HG03565 (cell line): ENCODE data around the gene SMIM22.
A peak's percentile ranks its signal among the peaks of the same experiment; 100 is the strongest.
"Not testable (repeated sequence)": the region's sequence is repeated elsewhere in the genome, so short reads cannot be mapped to it uniquely, and the experiment has no call there.

Experiments
- ATAC-seq: cut with Tn5 transposase; IDR thresholded peaks from one replicate; pipeline ENCODE4 v1.9.1; 2021; ENCODE audit warnings: mild to moderate bottlenecking, moderate library complexity; ENCODE audit not compliant: unreplicated experiment

The SMIM22 gene

DNA sequence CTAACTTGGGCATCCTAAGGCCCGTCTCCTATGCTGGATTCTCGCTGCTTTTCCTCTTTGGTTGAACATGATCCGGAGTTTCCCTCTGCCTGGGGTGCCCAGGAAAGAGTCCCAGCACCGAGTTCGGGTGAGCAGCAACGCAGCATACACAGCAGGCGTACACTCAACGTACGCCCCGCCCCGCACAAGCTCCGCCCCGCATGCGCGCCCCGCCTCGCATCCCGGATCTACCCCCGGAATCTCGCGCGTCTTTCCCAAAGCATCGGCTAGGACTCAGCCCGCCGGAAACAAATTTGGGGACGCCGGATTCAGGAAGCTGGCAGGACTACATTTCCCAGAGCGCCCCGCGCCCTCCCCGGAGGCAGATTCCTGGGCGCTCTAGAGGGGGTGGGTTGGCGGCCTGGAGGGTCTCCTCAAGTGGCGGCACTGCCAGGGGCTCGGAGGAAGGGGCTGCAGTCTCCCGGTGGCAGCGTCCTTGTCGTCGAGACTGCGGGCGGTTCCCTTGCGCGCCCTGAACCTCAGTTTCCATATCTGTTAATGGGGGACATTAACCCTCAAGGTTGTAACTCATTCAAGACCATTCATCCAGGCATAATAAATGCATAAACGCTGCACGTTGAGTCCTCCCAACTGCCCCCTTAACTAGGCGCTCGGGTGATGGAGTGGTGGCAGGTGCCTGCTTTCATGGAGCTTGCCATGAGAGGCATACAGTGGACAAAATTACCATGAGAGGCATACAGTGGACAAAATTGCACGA, 26.4 kb upstream of the SMIM22 start:
- ATAC-seq = peak; percentile 45

DNA sequence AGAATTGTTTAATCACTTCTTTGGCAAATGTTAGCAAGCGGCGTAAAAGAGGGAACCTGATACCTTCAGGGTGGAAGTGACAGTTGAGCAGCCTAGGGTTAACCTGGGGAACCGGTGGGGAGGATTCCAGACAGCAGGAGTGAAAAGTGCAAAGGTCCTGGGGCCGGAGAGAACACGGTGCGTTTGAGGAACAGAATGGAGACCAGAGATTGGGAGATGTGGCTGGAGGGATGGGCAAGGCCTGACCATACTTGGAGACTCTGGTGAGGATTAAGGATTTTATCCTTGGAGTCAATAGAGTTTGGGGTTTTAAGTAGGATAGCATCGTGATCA, 25.9 kb upstream of the SMIM22 start:
- no peak for ATAC-seq

DNA sequence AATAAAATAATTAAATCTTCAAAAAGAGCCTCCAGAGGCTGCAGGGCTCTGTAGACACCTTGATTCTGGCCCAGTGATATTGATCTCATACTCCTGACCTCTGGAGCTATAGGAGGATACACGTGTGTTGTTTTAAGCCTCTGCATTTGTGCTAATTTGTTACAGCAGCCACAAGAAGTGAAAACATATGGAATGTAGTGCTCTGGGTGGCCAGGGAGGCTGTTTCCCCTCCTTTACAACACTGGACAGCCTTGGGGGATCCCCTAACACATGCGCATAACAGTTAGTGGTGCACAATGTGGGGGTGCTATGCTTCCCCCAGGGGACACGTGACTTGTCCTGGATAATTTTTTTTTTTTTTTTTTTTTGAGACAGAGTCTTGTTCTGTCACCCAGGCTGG, 23.5 kb upstream of the SMIM22 start:
- no peak for ATAC-seq

- ATAC-seq = no peak
These were observed 22.8 kb upstream of the SMIM22 start for GRCh38 chr16:4772351-4772750.

- no peak for ATAC-seq
These were observed 20.2 kb upstream of the SMIM22 start for GRCh38 chr16:4775005-4775404.

DNA sequence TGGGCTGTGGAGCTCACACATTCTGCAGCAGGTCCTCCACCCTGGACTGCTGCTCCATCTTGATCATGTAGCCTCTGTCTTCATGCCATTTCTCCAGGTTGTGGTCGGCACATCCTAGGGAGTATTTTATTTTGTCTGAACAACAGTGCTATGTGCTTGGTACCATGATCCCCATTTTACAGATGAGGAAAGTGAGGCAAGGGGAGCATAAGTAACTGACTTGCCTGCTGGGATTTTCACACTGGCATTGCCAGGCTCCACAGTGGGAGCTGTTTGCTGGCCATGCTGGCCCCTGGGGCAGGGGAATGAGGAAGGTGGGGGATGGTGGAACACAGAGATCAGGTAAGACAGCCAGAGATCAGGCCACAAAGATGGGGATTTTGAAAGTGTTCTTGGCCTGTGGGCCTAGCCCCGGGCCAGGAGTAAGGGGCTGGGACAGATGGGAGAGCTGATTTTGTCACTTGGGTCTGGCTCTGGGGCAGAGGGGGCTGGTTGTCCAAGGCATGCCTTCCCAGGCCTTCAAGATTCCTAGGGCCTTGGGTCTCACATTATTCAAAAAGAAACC, 18.9 kb upstream of the SMIM22 start:
- ATAC-seq = no peak

- ATAC-seq = no peak
These were observed 17.7 kb upstream of the SMIM22 start for GRCh38 chr16:4777339-4778049.

DNA sequence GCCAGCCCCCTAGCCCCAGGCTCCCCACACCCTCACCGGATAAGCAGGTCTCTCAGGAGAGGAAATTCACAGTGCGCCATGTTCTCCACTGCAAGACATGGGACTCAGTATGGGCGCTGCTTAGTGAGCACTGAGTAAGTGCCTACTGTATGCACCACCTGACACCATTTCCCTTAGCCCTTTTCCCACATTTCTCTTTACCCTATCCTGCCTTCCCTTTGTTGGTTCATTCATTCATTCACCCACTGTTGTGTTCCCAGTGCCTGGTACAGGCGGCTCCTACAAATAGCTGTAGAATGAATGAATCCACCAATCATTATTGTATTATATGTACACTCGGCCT, 17.1 kb upstream of the SMIM22 start:
- ATAC-seq = no peak

DNA sequence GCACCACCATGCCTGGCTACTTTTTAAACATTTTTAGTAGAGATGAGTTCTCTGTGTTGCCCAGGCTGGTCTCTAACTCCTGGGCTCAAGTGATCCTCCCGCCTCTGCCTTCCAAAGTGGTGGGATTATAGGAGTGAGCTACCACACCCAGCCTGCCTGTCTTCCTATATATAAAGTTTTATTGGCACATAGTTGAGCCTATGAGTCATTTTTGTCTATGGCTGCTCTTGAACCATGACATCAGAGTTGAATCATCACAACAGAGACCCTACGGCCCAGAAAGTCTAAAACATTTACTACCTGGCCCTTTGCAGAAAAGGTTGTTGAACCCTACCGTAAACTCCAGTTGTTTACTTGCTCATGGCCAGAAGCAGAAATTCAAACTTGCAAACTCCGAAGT, 14.9 kb upstream of the SMIM22 start:
- no peak for ATAC-seq

GRCh38 chr16:4783251-4783950, 11.8 kb upstream of the SMIM22 start:
- no peak for ATAC-seq

DNA sequence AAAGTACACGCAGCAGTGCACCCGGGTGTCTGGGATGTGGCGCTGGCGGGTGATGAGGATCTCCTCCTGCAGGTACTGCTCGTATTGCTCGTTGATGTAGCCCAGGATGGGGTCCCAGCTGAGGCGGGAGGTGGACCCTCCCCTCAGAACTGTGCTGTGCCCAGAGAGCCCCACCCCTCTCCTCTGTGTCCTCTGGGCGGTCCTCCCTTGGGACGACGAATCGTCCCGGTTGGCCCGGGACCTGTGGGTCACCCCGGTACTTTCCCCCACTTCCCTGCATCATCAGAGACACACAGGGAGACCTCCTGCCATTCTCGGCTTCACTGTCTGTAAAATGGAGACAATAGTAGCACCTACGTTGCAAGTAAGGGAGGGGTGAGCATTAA, 11.2 kb upstream of the SMIM22 start:
- ATAC-seq = no peak

GRCh38 chr16:4784444-4784987, 10.7 kb upstream of the SMIM22 start:
- ATAC-seq = not testable (repeated sequence)

- no peak for ATAC-seq
These were observed 9.3 kb upstream of the SMIM22 start for GRCh38 chr16:4785758-4786433.

DNA sequence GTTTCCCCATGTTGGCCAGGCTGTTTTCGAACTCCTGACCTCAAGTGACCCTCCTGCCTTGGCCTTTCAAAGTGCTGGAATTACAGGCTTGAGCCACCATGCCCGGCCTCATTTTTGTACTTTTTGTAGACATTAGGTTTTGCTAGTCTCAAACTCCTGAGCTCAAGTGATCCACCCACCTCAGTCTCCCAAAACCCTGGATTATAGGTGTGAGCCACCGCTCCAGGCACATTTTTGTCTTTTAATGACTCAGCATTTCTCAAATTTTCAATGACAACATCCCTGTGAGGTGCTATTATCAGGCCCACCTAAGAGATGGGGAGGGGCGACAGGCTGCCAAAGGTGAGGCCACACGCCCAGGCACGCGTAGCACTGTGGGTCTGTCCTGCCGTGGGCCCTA, 8.1 kb upstream of the SMIM22 start:
- no peak for ATAC-seq

DNA sequence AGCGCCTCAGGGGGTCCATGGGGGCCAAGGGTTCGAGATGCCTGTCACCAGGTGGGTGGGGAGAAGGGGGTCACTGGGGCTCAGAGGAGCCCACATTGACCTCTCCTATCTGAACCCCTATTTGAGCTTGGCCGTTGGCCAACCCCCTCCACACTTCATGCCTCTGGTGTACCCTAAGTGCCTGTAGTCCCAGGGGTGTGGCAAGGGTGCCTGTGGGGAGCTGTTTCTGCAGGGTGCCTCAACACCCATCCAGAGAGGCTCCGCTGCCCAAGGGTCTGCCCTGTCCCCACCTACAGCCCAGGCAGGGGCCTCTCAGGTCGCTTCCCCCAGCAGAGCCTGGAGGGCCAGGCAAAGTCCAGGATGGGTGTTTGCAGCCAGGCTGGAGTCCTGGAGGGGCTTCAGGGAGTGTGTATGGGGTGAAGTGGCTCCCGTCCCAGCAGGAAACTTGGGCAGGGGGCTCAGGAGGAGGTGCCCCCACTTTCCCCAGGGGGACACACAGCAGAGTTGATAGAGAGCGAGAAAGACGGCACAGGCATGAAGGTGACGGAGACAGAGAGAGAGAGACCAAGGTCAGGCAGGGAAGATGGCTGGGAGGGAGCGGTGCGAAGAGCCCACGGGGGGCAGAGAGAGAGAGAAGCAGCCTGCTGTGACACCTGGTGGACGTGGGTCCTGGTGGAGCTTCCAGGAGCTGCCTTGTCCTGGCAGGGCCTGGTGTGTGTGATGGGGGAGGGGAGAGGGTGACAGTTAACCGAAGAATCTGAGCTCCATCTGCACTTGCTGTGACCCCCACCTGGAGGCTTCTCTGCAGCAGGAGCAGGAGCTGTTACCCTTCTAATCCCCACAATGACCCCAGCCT, 7.3 kb upstream of the SMIM22 start, which contains the start of gene SEPTIN12:
Gene SEPTIN12, minus strand, starts transcription at position 719 of the 856 bp plus-strand sequence. Its CDS starts 700 bp downstream, at position 19.
- ATAC-seq = no peak

DNA sequence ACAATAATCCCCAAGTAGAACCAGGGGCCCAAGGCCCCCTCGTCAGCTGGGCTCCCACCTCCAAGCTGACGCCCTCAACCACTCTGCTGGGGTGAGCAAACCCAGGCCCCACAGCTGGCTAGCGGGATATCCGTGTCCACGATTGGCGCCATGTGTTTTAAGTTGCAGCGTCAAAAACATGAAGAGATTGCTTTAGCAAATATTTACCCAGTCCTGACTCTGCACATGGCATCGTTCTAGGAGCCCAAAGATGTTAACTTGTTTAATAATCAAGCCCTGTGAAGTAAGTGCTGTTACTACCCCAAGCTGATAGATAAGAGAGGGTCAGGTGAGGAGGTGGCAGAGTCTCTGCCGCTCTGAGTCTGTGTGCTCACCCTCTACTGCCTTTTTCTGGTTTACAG, 6.7 kb upstream of the SMIM22 start:
- no peak for ATAC-seq

GRCh38 chr16:4788910-4789309, 6.3 kb upstream of the SMIM22 start:
- ATAC-seq = no peak

- no peak for ATAC-seq
These were observed 4.9 kb upstream of the SMIM22 start for GRCh38 chr16:4790261-4790660.

GRCh38 chr16:4790871-4791270, 4.3 kb upstream of the SMIM22 start:
- no peak for ATAC-seq

DNA sequence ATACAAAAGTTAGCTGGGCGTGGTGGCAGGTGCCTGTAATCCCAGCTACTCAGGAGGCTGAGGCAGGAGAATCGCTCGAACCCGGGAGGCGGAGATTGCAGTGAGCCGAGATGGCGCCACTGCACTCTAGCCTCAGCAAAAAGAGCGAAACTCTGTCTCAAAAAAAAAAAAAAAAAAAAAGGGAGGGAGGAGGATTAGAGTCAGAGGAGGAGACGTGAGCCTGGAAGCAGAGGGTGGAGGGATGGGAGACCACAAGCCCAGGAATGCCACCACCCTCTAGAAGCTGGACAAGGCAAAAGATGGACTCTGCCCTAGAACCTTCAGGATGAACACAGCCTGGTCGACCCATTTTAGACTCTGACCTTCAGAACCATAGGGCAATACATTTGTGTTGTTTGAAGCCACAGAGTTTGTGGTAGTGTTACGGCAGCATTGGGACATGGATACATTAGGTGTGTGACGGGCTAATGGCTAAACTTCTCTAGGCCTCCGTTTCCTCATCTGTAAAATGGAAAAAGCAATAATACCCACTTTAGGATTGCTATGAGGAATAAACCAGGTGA, 2.1 kb upstream of the SMIM22 start:
- no peak for ATAC-seq
